Superior temporal gyrus (tissue), 1 donor: ENCODE results near the gene MAZ.

ENCODE experiments used
- DNase-seq: peaks from one replicate; pipeline ENCODE4 v3.0.0-alpha.2; 2016; ENCODE audit errors: extremely low spot score

Gene MAZ

DNA sequence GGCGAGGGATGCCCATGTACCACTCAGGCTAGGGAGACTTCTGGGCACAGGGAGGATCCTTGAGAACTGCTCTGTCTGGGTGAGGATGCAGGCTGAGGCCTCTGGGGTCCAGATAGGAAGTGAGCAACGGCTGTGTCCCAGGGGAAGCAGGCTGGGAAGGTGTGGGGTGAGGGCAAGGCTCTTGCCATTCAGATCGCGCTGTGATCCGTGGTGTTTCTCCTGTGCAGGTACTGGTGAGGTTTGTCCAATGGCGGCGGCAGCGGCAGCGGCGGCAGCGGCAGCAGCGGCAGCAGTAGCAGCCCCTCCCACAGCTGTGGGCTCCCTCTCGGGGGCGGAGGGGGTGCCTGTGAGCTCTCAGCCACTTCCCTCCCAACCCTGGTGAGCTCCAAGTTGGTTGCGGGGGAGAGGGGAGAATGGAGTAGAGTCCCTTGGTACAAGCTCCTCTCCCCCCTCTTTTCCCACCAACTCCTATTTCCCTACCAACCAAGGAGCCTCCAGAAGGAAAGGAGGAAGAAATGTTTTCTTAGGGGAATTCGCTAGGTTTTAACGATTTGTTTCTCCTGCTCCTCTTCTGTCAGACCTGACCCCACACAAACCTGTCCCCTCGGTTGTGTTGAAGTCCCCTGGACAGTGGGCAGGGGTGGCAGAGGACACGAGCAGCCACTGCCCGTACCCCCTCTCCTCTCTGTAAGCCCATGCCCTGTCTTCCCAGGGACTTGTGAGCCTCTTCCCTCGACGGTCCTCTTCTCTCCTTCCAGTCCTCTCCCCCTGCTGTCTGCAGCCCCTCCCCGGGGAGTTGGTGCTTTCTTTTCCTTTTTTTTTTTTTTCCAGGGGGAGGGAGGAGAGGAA lies 3.7 kb downstream of the MAZ start:
- no peak for DNase-seq

DNA sequence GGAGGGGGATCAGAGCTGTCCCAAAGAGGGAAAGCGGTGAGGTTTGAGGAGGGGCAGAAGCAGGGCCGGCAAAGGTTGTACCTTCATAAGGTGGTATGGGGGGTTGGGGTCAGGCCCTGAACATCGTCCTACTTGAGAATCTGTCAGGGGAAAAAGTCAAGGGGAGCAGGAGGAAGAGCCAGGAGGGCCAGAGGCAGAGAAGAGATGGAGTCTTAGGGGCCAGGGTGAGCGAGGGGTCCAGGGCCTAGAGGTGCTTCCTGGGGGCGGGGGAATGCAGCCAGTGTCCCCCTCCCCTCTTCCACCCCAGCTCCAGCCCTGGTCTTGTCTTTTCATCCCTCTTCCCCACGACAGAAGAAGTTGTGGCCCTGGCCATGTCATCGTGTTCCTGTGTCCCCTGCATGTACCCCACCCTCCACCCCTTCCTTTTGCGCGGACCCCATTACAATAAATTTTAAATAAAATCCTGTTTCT lies 4.4 kb downstream of the MAZ start:
- DNase-seq, result no peak

- peak; percentile 90 for DNase-seq
Observed at GRCh38 chr16:29811170-29811895, 5.0 kb downstream of the MAZ start.

DNA sequence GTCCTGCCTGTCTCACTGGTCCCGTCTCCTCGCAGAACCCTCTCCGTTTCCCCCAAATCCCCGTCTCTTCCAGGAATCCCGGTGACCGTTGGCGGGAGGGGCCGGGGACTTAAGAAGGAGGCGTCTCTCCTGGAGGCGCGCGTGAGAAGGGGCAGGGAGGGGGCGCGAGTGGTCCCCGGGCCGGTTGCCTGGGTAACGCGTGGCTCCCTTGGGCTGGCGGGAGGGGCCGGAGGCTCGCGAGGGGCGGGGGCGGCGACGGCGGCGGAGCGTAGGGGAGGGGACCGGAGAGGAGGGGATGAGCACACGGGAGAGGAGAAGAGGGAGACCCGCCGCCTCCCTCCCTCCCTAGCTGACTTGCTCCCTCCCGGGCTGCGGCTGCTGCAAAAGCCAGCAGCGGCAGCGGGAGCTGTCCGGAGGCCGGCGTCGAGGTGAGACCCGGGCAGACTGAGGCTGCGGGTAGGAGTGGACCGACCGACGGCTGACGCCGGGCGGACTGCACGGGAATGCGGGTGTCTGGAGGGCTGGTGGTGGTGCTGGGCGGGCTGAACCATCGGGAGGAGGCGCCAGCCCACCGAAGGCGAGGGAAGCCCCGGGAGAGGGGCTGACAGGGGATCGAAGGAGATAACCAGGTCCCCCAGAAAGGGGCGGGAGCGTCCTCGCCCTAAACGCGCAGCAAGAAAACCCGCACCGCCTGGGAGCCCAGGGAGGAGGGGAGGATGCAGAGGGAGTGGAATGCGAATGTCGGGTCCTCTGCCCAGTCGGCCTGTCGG lies 5.8 kb downstream of the MAZ start, which contains the start of gene PRRT2:
TSS of gene PRRT2 (plus strand) at position 298 of the 770 bp plus-strand sequence. CDS start 862 bp downstream, outside the sequence.
- no peak for DNase-seq

DNA sequence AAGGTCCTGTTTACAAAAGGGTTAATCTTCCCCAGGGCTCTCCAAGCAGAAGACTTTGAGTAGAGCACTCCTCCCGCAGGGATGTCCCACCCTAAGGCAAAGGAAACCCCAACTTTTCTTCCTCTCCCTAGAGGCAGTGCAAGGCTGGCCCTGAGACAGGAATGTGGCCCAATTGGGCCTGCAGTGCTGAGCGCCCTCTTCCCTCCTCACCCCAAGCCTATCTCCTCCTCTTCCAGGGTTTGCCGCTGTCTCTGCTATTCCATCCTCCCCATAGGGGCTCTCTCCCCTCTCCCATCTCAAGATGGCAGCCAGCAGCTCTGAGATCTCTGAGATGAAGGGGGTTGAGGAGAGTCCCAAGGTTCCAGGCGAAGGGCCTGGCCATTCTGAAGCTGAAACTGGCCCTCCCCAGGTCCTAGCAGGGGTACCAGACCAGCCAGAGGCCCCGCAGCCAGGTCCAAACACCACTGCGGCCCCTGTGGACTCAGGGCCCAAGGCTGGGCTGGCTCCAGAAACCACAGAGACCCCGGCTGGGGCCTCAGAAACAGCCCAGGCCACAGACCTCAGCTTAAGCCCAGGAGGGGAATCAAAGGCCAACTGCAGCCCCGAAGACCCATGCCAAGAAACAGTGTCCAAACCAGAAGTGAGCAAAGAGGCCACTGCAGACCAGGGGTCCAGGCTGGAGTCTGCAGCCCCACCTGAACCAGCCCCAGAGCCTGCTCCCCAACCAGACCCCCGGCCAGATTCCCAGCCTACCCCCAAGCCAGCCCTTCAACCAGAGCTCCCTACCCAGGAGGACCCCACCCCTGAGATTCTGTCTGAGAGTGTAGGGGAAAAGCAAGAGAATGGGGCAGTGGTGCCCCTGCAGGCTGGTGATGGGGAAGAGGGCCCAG lies 6.7 kb downstream of the MAZ start:
- no peak for DNase-seq

- DNase-seq, result no peak
Observed at GRCh38 chr16:29813644-29814562, 7.6 kb downstream of the MAZ start.

GRCh38 chr16:29814592-29814991 lies 8.3 kb downstream of the MAZ start:
- no peak for DNase-seq

DNA sequence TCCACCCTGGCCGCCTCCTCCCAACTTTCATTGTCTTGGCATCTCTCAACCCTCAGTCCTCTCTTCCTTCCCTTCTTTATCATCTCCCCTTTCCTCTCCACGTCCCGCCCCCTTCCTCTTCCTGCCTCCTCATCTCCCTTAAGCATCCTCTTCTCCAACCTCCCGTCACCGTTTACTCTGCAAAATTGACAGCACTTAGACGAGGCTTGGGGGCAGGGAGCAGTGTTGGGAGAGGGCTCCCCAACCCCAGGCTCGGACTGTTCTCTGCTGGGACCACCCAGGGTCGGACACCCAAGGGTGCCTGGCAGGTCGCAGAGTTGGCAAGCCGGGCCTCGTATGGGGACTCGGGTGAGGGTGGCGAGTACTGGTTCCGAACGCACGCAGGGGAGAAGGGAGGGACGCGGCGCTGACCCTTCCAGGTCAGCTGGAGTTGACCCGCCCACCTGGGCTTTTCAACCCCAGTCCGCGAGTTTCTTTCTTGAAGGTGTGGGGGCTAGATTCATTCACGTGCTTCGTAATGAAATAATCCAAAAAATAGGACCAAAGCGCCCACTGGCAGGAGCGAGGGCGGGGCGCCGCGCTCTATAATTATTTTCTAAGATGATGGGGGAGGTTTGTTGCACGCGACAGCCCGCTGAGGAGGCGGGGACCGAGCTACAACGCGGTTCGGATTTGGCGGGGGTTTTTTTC lies 8.8 kb downstream of the MAZ start:
- peak; percentile 12 for DNase-seq

- DNase-seq, result peak; percentile 100
Observed at GRCh38 chr16:29815793-29816693, 9.7 kb downstream of the MAZ start, which contains the start of gene PAGR1. Gene PAGR1 (plus strand): TSS chr16:29816152. CDS start chr16:29816526, 374 bp downstream.

DNA sequence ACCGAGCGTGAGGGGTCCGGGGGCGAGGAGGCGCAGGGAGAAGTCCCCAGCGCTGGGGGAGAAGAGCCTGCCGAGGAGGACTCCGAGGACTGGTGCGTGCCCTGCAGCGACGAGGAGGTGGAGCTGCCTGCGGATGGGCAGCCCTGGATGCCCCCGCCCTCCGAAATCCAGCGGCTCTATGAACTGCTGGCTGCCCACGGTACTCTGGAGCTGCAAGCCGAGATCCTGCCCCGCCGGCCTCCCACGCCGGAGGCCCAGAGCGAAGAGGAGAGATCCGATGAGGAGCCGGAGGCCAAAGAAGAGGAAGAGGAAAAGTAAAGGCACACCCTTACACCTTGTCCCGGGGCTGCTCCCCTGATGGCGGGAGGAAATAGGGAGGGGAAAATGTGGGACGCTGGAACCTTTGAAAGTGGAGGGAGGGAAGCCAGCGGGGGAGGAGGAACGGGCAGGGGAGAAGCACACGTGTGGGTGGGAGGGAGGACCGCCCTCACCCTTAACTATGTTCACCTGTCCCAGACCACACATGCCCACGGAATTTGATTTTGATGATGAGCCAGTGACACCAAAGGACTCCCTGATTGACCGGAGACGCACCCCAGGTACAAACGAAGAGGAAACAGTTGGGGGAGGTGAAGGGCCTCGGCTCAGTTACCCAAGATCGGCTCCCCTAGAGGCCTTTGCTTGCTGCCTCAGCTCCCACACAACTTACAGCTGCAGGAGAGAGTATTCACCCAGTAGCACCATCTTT lies 10.5 kb downstream of the MAZ start:
- peak; percentile 19 for DNase-seq

DNA sequence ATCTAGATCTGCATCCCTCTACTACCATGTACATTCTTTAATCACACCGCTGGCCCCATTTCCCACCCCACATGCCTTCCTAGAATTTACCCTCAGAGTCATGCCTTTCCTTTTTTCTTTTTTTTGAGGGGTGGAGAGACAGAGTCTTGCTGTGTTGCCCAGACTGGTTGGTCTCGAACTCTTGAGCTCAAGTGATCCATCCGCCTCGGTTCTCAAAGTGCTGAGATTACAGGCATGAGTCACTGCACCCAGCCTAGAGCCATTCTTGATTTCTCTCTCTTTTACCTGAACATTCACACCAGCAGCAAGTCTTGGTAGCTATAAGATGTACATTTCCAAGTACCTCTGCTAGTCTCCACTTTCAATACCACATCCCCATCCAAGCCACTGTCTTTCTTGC lies 11.8 kb downstream of the MAZ start:
- DNase-seq, result no peak

DNA sequence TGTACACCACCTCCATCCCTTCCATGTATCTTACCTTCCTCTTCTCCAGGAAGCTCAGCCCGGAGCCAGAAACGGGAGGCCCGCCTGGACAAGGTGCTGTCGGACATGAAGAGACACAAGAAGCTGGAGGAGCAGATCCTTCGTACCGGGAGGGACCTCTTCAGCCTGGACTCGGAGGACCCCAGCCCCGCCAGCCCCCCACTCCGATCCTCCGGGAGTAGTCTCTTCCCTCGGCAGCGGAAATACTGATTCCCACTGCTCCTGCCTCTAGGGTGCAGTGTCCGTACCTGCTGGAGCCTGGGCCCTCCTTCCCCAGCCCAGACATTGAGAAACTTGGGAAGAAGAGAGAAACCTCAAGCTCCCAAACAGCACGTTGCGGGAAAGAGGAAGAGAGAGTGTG lies 13.2 kb downstream of the MAZ start:
- DNase-seq, result no peak

DNA sequence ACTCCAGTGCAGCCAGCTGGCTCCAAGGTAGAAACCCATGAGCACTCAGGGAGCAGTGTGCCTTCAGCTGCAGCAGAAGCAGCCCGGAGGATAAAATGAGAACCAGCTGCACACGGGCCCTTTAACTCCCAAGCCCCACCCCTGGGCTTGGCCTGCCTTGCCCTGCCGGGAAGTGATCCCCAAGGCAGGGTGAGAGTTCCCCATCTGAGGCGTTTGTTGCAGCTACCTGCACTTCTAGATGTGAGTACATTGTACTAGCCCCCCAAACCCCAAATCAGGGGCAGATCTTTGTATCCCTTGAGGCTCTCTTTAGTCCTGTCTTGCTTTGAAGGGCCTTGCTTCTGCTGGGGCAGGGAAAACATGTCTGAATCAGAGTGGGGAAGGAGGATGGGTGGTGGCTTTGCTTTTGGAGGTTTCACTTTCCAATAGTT lies 14.0 kb downstream of the MAZ start, which contains the start of gene MVP:
TSS of gene MVP (plus strand) at position 192 of the 431 bp plus-strand sequence. CDS start 10,088 bp downstream, outside the sequence.
- DNase-seq, result peak; percentile 62

DNA sequence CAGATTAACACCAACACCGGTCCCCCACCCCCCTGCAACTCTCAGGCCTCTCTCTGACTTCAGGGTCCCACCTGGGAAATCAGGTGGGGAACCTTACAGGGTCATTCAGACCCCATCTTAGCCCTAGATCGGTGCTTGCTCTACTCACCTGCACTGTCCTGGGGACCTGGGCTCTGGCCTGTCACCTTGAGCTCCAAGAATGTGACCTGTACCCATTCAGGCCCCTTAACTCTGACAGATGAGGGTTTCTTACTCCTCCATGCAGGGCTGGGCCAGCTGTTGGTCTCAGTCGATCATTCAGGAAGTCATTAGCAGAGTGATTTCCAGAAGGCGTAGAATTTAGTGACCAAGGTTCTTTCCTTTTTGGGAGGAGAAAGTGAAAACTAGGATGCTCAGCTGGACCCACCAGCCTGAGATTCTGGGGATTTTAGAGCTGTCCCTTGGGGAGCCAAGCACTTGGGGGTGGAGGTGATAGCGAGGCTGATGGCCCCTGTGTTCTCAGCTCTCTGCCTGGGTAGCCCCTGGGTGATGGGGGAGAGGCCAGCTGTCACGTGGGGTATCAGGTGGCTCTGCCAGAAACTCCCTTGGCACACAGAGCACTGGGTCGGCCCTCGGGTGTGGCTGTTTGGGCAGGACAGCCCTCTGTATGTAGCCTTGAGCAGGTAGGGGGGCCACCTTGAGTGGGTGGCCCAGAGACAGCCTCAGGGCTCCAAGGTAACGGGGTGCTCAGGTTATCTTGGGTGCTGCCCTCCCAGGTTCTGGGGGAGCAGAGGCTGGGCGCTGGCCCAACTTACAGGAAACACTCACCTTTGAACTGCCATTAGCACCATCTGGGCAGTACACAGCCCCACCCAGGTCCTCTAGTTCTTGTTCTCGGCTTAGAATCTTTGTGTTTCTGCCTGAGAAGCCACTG lies 14.7 kb downstream of the MAZ start:
- no peak for DNase-seq

- no peak for DNase-seq
Observed at GRCh38 chr16:29821643-29822115, 15.3 kb downstream of the MAZ start.

GRCh38 chr16:29824589-29825144 lies 18.3 kb downstream of the MAZ start:
- DNase-seq, result no peak
